Measurements from ENCODE around the gene RERE.

DNA sequence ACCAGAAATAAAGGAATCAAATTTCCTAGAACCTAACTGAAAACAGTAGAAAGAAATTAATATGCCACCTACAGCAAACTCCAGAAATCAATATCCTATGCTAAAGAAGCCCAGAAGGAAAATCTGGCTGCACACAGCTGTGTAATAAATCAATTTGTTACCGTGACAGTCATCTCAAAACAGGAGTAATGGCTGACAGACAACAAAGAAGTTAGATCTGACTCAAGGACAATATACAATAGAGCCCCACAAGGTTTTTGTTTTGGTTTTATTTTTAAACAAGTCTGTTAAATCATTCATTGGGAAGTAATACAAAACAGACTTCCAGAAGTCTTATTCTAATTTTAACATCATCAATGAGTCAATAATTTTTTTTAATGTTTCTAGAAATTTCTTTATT lies 168.4 kb downstream of the RERE start:
- no peak for TF ChIP-seq POLR2A (IDR thresholded peaks at IDR 0.05; ENCODE audit: low read depth, low read length)
- no peak for TF ChIP-seq POLR2AphosphoS5 (IDR thresholded peaks at IDR 0.05; ENCODE audit: low read depth, low read length)
- TF ChIP-seq TAF1 (IDR thresholded peaks at IDR 0.05; ENCODE audit: borderline replicate concordance, low read depth, low read length) = no peak
